SK-N-MC (cell line): ENCODE results near the gene NUTM2G.
"Not testable (repeated sequence)": the region's sequence is repeated elsewhere in the genome, so short reads cannot be mapped to it uniquely, and the experiment has no call there.

Experiments used
- EZH2 ChIP-seq: fragments of 200-600 bp; sonication (generic); IDR thresholded peaks from one replicate; pipeline ENCODE4 v1.6.1; 2017; ENCODE audit warnings: antibody characterized with exemption
- FOXP2 ChIP-seq: optimal IDR thresholded peaks from 2 replicates; pipeline ENCODE3; 2011; ENCODE audit warnings: mild to moderate bottlenecking, moderate library complexity; ENCODE audit not compliant: insufficient read depth; ENCODE audit errors: extremely low read length, control extremely low read depth
- POLR2AphosphoS5 ChIP-seq: IDR thresholded peaks from 2 replicates; pipeline ENCODE4 v1.6.1; 2012; ENCODE audit warnings: mild to moderate bottlenecking, low read depth, low read length, borderline replicate concordance

- not testable (repeated sequence) for TF ChIP-seq EZH2, POLR2AphosphoS5, FOXP2
Measured at GRCh38 chr9:96983496-96984122, 55.0 kb downstream of the NUTM2G start.
